Esophagus (tissue), 2 donors: ENCODE data around the gene PYROXD2. TPM values are rescaled to one million over a fixed set of nuclear protein-coding genes. Genes with fewer than 3 reads are reported as not detected.
"Not testable (repeated sequence)": the region's sequence is repeated elsewhere in the genome, so short reads cannot be mapped to it uniquely, and the experiment has no call there.

Experiments used
- H3K27ac ChIP-seq, 2 donors: one replicate each; pipeline ENCODE4 v1.5.1; 2013; ENCODE audit warnings: low read depth in 2 of 2, mild to moderate bottlenecking in 2 of 2, inconsistent platforms in 1 of 2, low read length in 1 of 2, moderate library complexity in 1 of 2
- H3K27me3 ChIP-seq, 2 donors: one replicate each; pipeline ENCODE4 v1.6.1; 2013; ENCODE audit warnings: low read length in 2 of 2, control low read depth in 1 of 2, mild to moderate bottlenecking in 1 of 2; ENCODE audit not compliant: insufficient read depth in 2 of 2, control insufficient read depth in 1 of 2
- H3K36me3 ChIP-seq, 2 donors: one replicate each; pipeline ENCODE4 v1.6.1; 2013; ENCODE audit warnings: low read length in 1 of 2; ENCODE audit not compliant: control insufficient read depth in 2 of 2, insufficient read depth in 2 of 2
- H3K4me1 ChIP-seq, 2 donors: one replicate each; pipeline ENCODE4 v1.6.1; 2013; ENCODE audit warnings: low read length in 1 of 2; ENCODE audit not compliant: control insufficient read depth in 2 of 2, insufficient read depth in 2 of 2
- H3K4me3 ChIP-seq, 2 donors: one replicate each; pipeline ENCODE4 v1.5.1; 2013; ENCODE audit warnings: low read length in 2 of 2, mild to moderate bottlenecking in 2 of 2, low read depth in 1 of 2, moderate library complexity in 1 of 2
- H3K9me3 ChIP-seq, 2 donors: one replicate each; pipeline ENCODE4 v1.6.1; 2013; ENCODE audit warnings: mild to moderate bottlenecking in 2 of 2, low read depth in 1 of 2, low read length in 1 of 2, moderate library complexity in 1 of 2; ENCODE audit not compliant: control insufficient read depth in 2 of 2, insufficient read depth in 1 of 2
- WGBS, 2 donors: extraction: QIAGEN DNeasy Blood & Tissue Kit; methylation state at CpG; one replicate each; pipeline ENCODE4 v1.1.7; 2013; 5-methylcytosine and 5-hydroxymethylcytosine counted together
- polyA plus RNA-seq, 2 donors: library from polyadenylated mRNA; stranded (reverse); fragments of 200-250 nt; gene quantifications; one replicate each; pipeline ENCODE4 v1.2.3, GENCODE V29; 2013
- donor health status: healthy with polysubstance abuse.
- donor health status: Bipolar disorder and iron deficiency.

The PYROXD2 gene
- polyA plus RNA-seq, 2 donors: 1.2 to 3.9 TPM

- no peaks in the 10 kb centered on the region for H3K9me3 ChIP-seq
- no peaks in the 10 kb centered on the region for H3K27me3 ChIP-seq
- 91 to 95% methylated on average over 6 of the region's 6 CpGs for WGBS, 2 donors
- H3K4me3 ChIP-seq: no peak overlapping the region
- peaks cover 0 to 6% of the 10 kb centered on the region in 2 donors for H3K36me3 ChIP-seq
- H3K4me1 ChIP-seq: no peaks in the 10 kb centered on the region
- no peak overlapping the region for H3K27ac ChIP-seq
Observed at GRCh38 chr10:98383869-98384268, 31.1 kb downstream of the PYROXD2 start.

DNA sequence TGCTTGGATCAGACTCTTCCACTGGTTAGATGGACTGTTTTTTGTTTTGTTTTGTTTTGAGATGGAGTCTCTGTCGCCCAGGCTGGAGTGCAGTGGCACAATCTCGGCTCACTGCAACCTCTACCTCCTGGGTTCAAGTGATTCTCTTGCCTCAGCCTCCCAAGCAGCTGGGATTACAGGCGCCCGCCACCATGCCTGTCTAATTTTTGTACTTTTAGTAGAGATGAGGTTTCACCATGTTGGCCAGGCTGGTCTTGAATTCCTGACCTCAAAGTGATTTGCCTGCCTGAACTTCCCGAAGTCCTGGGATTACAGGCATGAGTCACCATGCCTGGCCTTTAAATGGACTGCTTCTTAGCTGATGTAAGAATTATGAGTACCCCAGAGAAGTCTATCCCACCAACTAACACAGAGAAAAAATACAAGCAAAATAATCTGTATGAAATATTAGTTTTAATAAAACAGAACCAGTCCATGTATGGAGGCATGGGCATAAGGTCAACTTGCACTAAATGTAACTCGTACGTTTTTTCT is 31.8 kb downstream of the PYROXD2 start:
- not testable (repeated sequence) for H3K36me3 ChIP-seq

DNA sequence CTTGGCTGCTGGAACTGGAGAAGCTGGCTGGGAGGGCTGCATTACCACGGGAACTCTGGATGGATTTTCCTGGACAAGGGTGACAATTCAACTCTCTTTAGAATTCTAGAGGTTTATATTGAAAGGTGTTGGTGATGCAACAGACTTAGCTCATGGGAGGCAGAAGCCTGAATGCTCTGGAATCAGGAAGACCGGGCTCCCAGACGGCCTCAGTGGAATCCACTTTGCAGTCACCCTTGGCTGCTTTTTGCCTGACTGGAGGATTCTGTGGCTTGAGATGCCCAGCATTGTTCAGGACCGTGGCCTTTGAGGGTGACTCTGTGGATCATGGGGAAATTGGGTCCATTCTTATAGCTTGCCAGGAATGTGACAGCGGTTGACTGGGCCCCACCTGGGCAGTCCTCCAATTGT is 32.3 kb downstream of the PYROXD2 start:
- H3K27me3 ChIP-seq: no peaks in the 10 kb centered on the region
- H3K4me3 ChIP-seq: no peak overlapping the region
- H3K36me3 ChIP-seq: peaks cover 0 to 6% of the 10 kb centered on the region in 2 donors
- H3K4me1 ChIP-seq: no peaks in the 10 kb centered on the region
- WGBS, 2 donors: 81 to 87% methylated on average over 5 of the region's 5 CpGs
- no peak overlapping the region for H3K27ac ChIP-seq
- peaks cover 0 to under 1% of the 10 kb centered on the region in 2 donors for H3K9me3 ChIP-seq

More for the DNA sequence above, 31.8 kb downstream of the PYROXD2 start:
- not testable (repeated sequence) for H3K27ac ChIP-seq, H3K27me3 ChIP-seq, H3K4me1 ChIP-seq, H3K9me3 ChIP-seq, H3K4me3 ChIP-seq
- 88 to 89% methylated on average over 7 of the region's 7 CpGs for WGBS, 2 donors

DNA sequence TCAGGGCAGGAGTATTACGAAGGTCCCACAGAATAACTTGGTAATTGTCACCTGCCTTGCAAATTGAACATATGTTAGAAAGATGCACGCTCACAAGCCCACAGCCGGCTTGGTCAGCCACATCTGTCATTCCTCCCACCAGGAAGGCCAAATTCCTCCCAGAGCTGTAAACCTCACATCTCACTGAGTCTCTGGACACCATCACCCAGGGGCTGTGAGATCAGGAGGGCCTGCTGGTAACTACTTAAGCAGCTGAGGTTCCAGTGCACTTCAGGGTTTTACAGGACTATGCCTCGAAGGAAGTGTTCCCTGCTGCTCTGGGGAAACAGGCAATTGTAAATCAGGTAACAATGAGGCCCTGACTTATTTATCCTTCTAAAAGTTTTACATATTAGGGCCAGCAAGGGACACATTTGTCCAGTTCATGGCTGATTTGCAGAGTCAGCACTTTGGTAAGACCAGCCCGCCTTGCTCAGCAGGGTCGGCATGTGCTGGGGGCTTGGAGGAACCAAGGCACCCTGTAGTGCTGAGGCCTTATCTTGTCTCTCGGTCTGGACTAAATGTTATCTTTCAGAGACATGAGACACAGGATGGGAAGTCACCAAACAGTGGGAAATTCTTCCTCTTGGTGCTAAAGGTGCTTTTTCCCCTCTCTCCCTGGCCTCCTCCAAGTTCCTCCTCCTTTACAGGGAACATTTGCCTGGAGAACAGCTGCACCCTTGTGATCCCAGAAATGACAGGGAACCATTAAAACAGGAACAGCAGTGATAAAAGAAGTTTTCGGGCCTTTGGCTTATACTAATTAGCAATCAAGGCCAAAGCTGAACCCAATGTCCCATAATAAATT is 34.3 kb downstream of the PYROXD2 start:
- peaks cover 0 to 5% of the 10 kb centered on the region in 2 donors for H3K9me3 ChIP-seq
- H3K27ac ChIP-seq: no peak overlapping the region
- H3K36me3 ChIP-seq: peaks cover 0 to 6% of the 10 kb centered on the region in 2 donors
- WGBS, 2 donors: 87 to 92% methylated on average over 8 of the region's 8 CpGs
- no peaks in the 10 kb centered on the region for H3K27me3 ChIP-seq
- no peaks in the 10 kb centered on the region for H3K4me1 ChIP-seq
- no peak overlapping the region for H3K4me3 ChIP-seq

GRCh38 chr10:98378722-98379121 is 36.3 kb downstream of the PYROXD2 start:
- H3K4me3 ChIP-seq: no peak overlapping the region
- peaks cover 0 to 5% of the 10 kb centered on the region in 2 donors for H3K9me3 ChIP-seq
- WGBS, 2 donors: 93 to 97% methylated on average over 4 of the region's 4 CpGs
- no peak overlapping the region for H3K27ac ChIP-seq
- H3K27me3 ChIP-seq: no peaks in the 10 kb centered on the region
- H3K36me3 ChIP-seq: no peaks in the 10 kb centered on the region
- H3K4me1 ChIP-seq: peaks cover 0 to 3% of the 10 kb centered on the region in 2 donors

- WGBS, 2 donors: 92 to 96% methylated on average over 3 of the region's 3 CpGs
- H3K27ac ChIP-seq: no peak overlapping the region
- no peaks in the 10 kb centered on the region for H3K36me3 ChIP-seq
- peaks cover 0 to 5% of the 10 kb centered on the region in 2 donors for H3K9me3 ChIP-seq
- peaks cover 0 to 3% of the 10 kb centered on the region in 2 donors for H3K4me1 ChIP-seq
- H3K27me3 ChIP-seq: no peaks in the 10 kb centered on the region
- H3K4me3 ChIP-seq: no peak overlapping the region
Observed at GRCh38 chr10:98377536-98377935, 37.4 kb downstream of the PYROXD2 start.

DNA sequence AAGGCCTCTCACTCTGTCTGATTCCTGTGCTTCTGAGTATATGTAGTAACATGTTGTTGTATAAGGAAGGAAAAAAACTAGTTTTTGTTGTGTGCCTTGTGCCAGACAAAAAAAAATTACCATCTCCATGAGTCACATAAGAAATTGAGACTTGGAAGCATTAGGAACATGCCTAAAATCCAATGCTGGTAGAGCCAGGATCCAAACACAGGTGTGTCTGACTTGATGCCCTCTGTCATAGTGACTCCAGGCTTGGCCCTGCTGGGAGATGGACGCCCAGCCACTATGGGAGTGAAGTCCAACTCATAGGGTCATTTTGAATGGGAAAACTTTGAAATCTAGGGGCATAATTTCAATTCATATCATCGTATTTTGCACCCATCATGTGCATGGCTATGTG is 38.0 kb downstream of the PYROXD2 start:
- Histone ChIP-seq H3K4me1 (peaks cover 0 to 3% of the 10 kb centered on the region in 2 donors), H3K36me3 (no peaks in the 10 kb centered on the region), H3K27me3 (no peaks in the 10 kb centered on the region), H3K4me3 (no peak overlapping the region), H3K27ac (no peak overlapping the region), H3K9me3 (peaks cover 0 to 5% of the 10 kb centered on the region in 2 donors)
- WGBS, 2 donors: 73 to 79% methylated on average over 2 of the region's 2 CpGs

GRCh38 chr10:98376485-98376884 is 38.5 kb downstream of the PYROXD2 start:
- Histone ChIP-seq H3K27me3 (no peaks in the 10 kb centered on the region), H3K9me3 (peaks cover 0 to 5% of the 10 kb centered on the region in 2 donors), H3K27ac (no peak overlapping the region), H3K4me3 (no peak overlapping the region), H3K4me1 (peaks cover 0 to 3% of the 10 kb centered on the region in 2 donors), H3K36me3 (no peaks in the 10 kb centered on the region)
- 49 to 50% methylated on average over 1 of the region's 1 CpG for WGBS, 2 donors

DNA sequence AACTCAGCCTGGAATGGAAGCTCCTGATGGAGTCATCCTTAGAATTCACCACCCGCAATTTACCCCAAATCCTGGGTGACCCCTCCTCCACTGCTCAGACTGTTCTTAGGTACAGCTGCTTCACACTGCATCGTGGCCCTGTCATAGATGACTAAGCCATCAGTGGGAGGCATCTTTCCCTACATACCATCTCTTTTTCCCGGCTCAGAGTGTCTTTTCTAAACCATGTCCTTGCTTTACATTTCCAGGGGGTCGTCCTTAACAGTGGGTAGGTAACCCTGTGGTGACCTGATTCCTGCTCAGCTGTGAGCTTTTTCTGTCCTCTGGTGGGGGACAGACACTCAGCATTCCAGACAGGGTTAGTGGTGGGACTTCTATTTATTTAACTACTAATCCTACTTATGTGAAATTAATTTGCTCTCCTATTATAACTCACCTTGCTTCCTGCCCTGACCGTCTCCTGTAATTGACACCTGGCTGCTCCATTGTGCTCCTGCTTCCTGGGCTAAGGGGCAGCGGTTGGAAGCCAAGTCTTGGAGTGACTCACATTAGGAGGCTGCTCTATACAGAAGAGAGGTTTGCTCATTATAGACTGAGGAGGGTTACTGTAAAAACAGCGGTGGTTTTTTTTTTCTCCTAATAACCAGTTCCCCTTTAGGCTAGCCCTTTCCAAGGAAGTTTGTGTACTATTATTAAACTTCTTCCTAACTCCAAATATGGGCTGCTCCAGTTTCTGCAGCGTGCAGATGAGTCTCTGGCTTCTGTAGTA is 40.6 kb downstream of the PYROXD2 start:
- Histone ChIP-seq H3K27me3 (no peaks in the 10 kb centered on the region), H3K4me1 (peaks cover 0 to 3% of the 10 kb centered on the region in 2 donors), H3K36me3 (no peaks in the 10 kb centered on the region), H3K27ac (no peak overlapping the region), H3K9me3 (peaks cover 0 to 5% of the 10 kb centered on the region in 2 donors), H3K4me3 (no peak overlapping the region)
- 34 to 40% methylated on average over 8 of the region's 8 CpGs for WGBS, 2 donors
